A549 treated with ZK216348 at 1 μM for 4 hours (cell line): Measurements from ENCODE around the gene OOSP3. TPM values are rescaled to one million over a fixed set of nuclear protein-coding genes. Genes with fewer than 3 reads are reported as not detected.

Experiments used
- total RNA-seq: library from RNA; stranded (reverse); fragments of 200-300 nt; extraction: Qiagen RNA extraction; gene quantifications from 5 replicates; pipeline ENCODE4 v1.2.3, GENCODE V29; 2022; ENCODE audit warnings: low read depth

OOSP3 gene
- total RNA-seq, result not detected in 5 replicates

DNA sequence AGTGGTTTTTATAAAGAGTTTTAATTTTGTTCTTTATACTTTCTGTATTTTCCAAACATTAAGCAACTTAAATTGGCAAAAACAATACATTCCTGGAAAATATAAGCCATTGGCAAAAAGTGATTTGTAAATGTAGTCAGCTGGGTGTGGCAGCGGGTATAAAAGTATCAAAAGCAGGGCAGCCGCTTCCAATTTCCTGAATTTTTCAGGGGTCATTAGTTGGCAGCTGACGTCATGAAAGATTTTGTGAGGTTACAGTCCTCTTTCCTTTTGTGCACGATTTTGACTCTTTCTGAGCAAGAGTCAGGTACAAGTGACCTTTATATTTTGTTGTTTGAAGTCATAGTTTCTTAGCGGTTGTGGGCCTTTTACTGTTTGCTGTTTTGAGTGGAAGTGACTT lies at the start of gene OOSP3:
Gene OOSP3 (plus strand): TSS at position 208 of the 400 bp plus-strand sequence. CDS start 27 bp downstream, at position 235.

GRCh38 chr11:59845399-59845798 lies 33.2 kb upstream of the OOSP3 start, which contains the start of gene CBLIF:
Gene CBLIF, minus strand, starts transcription at chr11:59845499. Its CDS starts 46 bp downstream, at chr11:59845453.

DNA sequence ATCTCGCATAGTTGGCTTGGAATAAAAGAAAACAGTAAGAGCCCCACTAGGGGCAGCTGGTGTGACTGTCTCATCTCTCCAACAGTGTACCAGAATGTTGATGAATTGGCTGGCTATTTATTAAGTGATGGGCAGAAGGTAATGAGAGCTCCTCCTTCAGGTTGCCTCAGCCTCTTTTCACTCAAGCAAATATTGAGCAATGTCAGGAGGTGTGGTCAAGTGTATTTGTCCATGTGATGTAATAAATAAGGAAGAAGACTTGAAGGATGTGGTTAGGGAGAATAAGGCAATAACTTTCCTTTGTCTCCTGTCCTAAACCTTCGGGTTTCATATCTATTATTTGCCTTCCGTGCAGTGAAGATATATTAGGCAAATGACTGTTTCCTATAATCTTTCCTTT lies 12.2 kb upstream of the OOSP3 start, which contains the start of gene TCN1:
Gene TCN1 (minus strand): TSS at position 91 of the 400 bp plus-strand sequence. CDS start 17 bp downstream, at position 74.

GRCh38 chr11:59938132-59938531 lies 59.5 kb downstream of the OOSP3 start, which contains the start of gene OOSP1:
Gene OOSP1, plus strand, starts transcription at chr11:59938432. Its CDS starts 23 bp downstream, at chr11:59938455.

Other genes with a start within 250 kb of the OOSP3 start
- gene PATL1, start 209.7 kb upstream of the OOSP3 start, total RNA-seq, result 37.7 to 50.8 TPM (median 49.0 TPM) in 5 replicates
- not detected in 5 replicates for gene OR10V1, start 164.9 kb upstream of the OOSP3 start, total RNA-seq
- 20.6 to 31.4 TPM (median 24.5 TPM) in 5 replicates for gene STX3, start 123.4 kb upstream of the OOSP3 start, total RNA-seq
- 57.6 to 68.1 TPM (median 66.0 TPM) in 5 replicates for gene MRPL16, start 68.0 kb upstream of the OOSP3 start, total RNA-seq
- gene CBLIF, start 33.3 kb upstream of the OOSP3 start, total RNA-seq, result not detected in 5 replicates
- gene TCN1, start 12.3 kb upstream of the OOSP3 start, total RNA-seq, result 0.09 to 0.49 TPM in 2 of 5 replicates, not detected in the others
- gene OOSP1, start 59.6 kb downstream of the OOSP3 start, total RNA-seq, result not detected in 5 replicates
- not detected in 5 replicates for gene OOSP4A, start 85.3 kb downstream of the OOSP3 start, total RNA-seq
- gene OOSP4B, start 138.4 kb downstream of the OOSP3 start, total RNA-seq, result not detected in 5 replicates
- not detected in 5 replicates for gene OOSP2, start 161.6 kb downstream of the OOSP3 start, total RNA-seq
- gene MS4A3, start 177.9 kb downstream of the OOSP3 start, total RNA-seq, result not detected in 5 replicates
- gene MS4A2, start 209.9 kb downstream of the OOSP3 start, total RNA-seq, result not detected in 5 replicates